ENCODE measurements around the gene RFFL.

GRCh38 chr17:35095741-35096140 lies 32.2 kb upstream of the RFFL start:
- TF ChIP-seq EZH2phosphoT487 (IDR thresholded peaks at IDR 0.05; ENCODE audit: borderline replicate concordance, low read length) (no peak), CTCF (IDR thresholded peaks at IDR 0.05; ENCODE audit: low read depth, low read length, poor library complexity, severe bottlenecking) (no peak)
